Measurements from ENCODE around the gene STIM1.

Gene STIM1

GRCh38 chr11:3823762-3824506 is 31.5 kb upstream of the STIM1 start:
- Histone ChIP-seq H3K36me3 (ENCODE audit: control insufficient read depth, low read length) (peaks cover 37% of the 10 kb centered on the region), H3F3A (ENCODE audit: control insufficient read depth, insufficient read depth) (no peaks in the 10 kb centered on the region), H3K27ac (ENCODE audit: low read depth, low read length) (no peak overlapping the region), H4K20me1 (ENCODE audit: control insufficient read depth, insufficient read depth, low read depth, low read length) (no peaks in the 10 kb centered on the region), H3K9me2 (replicated peaks; ENCODE audit: control insufficient read depth, low read length) (no peaks in the 10 kb centered on the region), H3K4me3 (ENCODE audit: low read length) (no peak overlapping the region), H3K4me2 (ENCODE audit: low read length) (no peak overlapping the region), H3K4me1 (ENCODE audit: control insufficient read depth, low read length) (no peaks in the 10 kb centered on the region), H3K9me3 (ENCODE audit: control insufficient read depth, insufficient read depth, low read length) (no peaks in the 10 kb centered on the region), H3K27me3 (ENCODE audit: control insufficient read depth, low read length) (no peaks in the 10 kb centered on the region), H3K79me2 (ENCODE audit: control insufficient read depth, low read length) (no peaks in the 10 kb centered on the region)
- no peak for TF ChIP-seq CTCF (IDR thresholded peaks at IDR 0.05; ENCODE audit: low read depth, low read length, poor library complexity, severe bottlenecking)
- no peak for TF ChIP-seq EZH2phosphoT487 (IDR thresholded peaks at IDR 0.05; ENCODE audit: borderline replicate concordance, low read length)

- peaks cover under 1% of the 10 kb centered on the region; the same call in 1 of the 2 replicates for H3K79me2 ChIP-seq (ENCODE audit: control insufficient read depth, low read length)
- H3K36me3 ChIP-seq (ENCODE audit: control insufficient read depth, low read length), result peaks cover 39% of the 10 kb centered on the region
- no peaks in the 10 kb centered on the region for H3K9me3 ChIP-seq (ENCODE audit: control insufficient read depth, insufficient read depth, low read length)
- no peaks in the 10 kb centered on the region for H3K4me1 ChIP-seq (ENCODE audit: control insufficient read depth, low read length)
- H3K27ac ChIP-seq (ENCODE audit: low read depth, low read length), result no peak overlapping the region
- no peaks in the 10 kb centered on the region for H3K9me2 ChIP-seq (replicated peaks; ENCODE audit: control insufficient read depth, low read length)
- H4K20me1 ChIP-seq (ENCODE audit: control insufficient read depth, insufficient read depth, low read depth, low read length), result no peaks in the 10 kb centered on the region
- peak; percentile 95 for TF ChIP-seq CTCF (IDR thresholded peaks at IDR 0.05; ENCODE audit: low read depth, low read length, poor library complexity, severe bottlenecking)
- no peak for TF ChIP-seq EZH2phosphoT487 (IDR thresholded peaks at IDR 0.05; ENCODE audit: borderline replicate concordance, low read length)
- H3K27me3 ChIP-seq (ENCODE audit: control insufficient read depth, low read length), result no peaks in the 10 kb centered on the region
- no peak overlapping the region for H3K4me2 ChIP-seq (ENCODE audit: low read length)
- H3F3A ChIP-seq (ENCODE audit: control insufficient read depth, insufficient read depth), result no peaks in the 10 kb centered on the region
- H3K4me3 ChIP-seq (ENCODE audit: low read length), result no peak overlapping the region
Measured at GRCh38 chr11:3824714-3825472, 30.6 kb upstream of the STIM1 start.

- H3K27ac ChIP-seq (ENCODE audit: low read depth, low read length), result no peak overlapping the region
- no peak overlapping the region for H3K4me2 ChIP-seq (ENCODE audit: low read length)
- H3K36me3 ChIP-seq (ENCODE audit: control insufficient read depth, low read length), result peaks cover 45% of the 10 kb centered on the region
Measured at GRCh38 chr11:3825473-3826154, 29.9 kb upstream of the STIM1 start.

More at GRCh38 chr11:3825473-3826154, 29.9 kb upstream of the STIM1 start:
- peaks cover 7% of the 10 kb centered on the region for H3K79me2 ChIP-seq (ENCODE audit: control insufficient read depth, low read length)
- H3K9me2 ChIP-seq (replicated peaks; ENCODE audit: control insufficient read depth, low read length), result no peaks in the 10 kb centered on the region
- H3K4me3 ChIP-seq (ENCODE audit: low read length), result no peak overlapping the region
- H3K9me3 ChIP-seq (ENCODE audit: control insufficient read depth, insufficient read depth, low read length), result no peaks in the 10 kb centered on the region
- no peaks in the 10 kb centered on the region for H3K4me1 ChIP-seq (ENCODE audit: control insufficient read depth, low read length)
- no peak for TF ChIP-seq EZH2phosphoT487 (IDR thresholded peaks at IDR 0.05; ENCODE audit: borderline replicate concordance, low read length)
- no peak for TF ChIP-seq CTCF (IDR thresholded peaks at IDR 0.05; ENCODE audit: low read depth, low read length, poor library complexity, severe bottlenecking)
- H4K20me1 ChIP-seq (ENCODE audit: control insufficient read depth, insufficient read depth, low read depth, low read length), result no peaks in the 10 kb centered on the region
- no peaks in the 10 kb centered on the region for H3K27me3 ChIP-seq (ENCODE audit: control insufficient read depth, low read length)
- no peaks in the 10 kb centered on the region for H3F3A ChIP-seq (ENCODE audit: control insufficient read depth, insufficient read depth)
